Measurements from ENCODE around the gene CPXM2. TPM values are rescaled to one million over a fixed set of nuclear protein-coding genes. Genes with fewer than 3 reads are reported as not detected.

The CPXM2 gene
- total and polyA plus RNA-seq, 2 donors (not counting 1 experiment from before 2014, with no cell fraction given): not detected

DNA sequence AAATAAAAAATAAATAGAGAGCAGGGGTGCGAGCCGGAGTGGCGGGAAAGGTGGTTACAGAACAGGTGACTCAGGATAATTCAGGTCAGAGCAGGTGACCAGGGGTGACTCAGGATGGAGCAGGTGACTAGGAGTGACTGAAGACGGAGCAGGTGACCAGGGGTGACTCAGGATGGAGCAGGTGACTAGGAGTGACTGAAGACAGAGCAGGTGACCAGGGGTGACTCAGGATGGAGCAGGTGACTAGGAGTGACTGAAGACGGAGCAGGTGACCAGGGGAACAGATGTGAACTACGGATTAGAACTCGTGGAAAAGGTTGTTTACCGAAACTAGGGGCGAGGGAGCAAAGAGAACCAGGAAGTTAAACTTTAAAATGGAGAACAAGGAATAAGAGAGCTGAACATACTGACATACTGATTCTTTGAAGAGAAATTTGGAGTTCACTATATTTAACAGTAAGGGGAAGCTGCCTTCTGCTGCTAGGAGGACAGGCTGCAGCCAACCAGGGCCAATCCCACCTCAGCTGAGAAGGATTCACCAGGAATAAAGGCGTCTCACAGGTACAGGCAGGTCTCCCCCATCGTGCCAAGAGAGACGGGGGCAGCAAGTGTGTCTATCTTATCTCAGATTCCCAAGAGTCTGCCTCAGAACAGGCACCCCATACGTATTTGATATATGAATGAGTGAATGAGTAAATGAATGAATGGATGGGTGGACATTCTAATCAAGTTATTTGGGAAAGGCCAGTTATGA, 101.3 kb downstream of the CPXM2 start:
- no peaks in the 10 kb centered on the region for H3K27me3 ChIP-seq (replicated peaks in 1 of 4; ENCODE audit: control extremely low read depth in 1 of 4, control insufficient read depth in 3 of 4, insufficient read depth in 4 of 4, low read length in 3 of 4)
- Mint-ChIP-seq H3K9me3 (ENCODE audit: insufficient read depth) (no peaks in the 10 kb centered on the region), H3K27ac (no peak overlapping the region), H3K4me3 (no peak overlapping the region), H3K27me3 (peaks cover 27% of the 10 kb centered on the region), H3K4me1 (no peaks in the 10 kb centered on the region)
- no peak overlapping the region for H3K4me2 ChIP-seq (replicated peaks; ENCODE audit: low read depth, low read length, poor library complexity, severe bottlenecking)
- intact Hi-C loops (cut with micrococcal nuclease): no loop called here
- DNase-seq (no peak), ATAC-seq (ENCODE audit: low read depth) (no peak)
- H4K20me1 ChIP-seq (ENCODE audit: control insufficient read depth, insufficient read depth, low read length, poor library complexity, severe bottlenecking): no peaks in the 10 kb centered on the region
- H3K9me3 ChIP-seq (ENCODE audit: control extremely low read depth in 1 of 3, control insufficient read depth in 2 of 3, insufficient read depth in 1 of 3, low read length in 2 of 3): peaks cover 0 to 24% (median 0%) of the 10 kb centered on the region in 3 donors
- no peaks in the 10 kb centered on the region for H3K36me3 ChIP-seq (replicated peaks in 1 of 2; ENCODE audit: control extremely low read depth in 1 of 2, control insufficient read depth in 1 of 2, extremely low read depth in 1 of 2, insufficient read depth in 2 of 2, low read length in 1 of 2)
- 86% methylated on average over 12 of the region's 13 CpGs for WGBS (ENCODE audit: insufficient coverage)
- H3K79me2 ChIP-seq (ENCODE audit: control insufficient read depth, insufficient read depth, low read length): no peaks in the 10 kb centered on the region
- H3K4me3 ChIP-seq (ENCODE audit: control extremely low read depth in 1 of 5, extremely low read depth in 1 of 5, insufficient read depth in 1 of 5, low read depth in 2 of 5, low read length in 4 of 5): no peak overlapping the region
- H3K27ac ChIP-seq (ENCODE audit: low read length in 2 of 2): no peak overlapping the region
- no peak overlapping the region for H2AFZ ChIP-seq (ENCODE audit: insufficient read depth, low read depth, low read length, poor library complexity, severe bottlenecking)
- TF ChIP-seq EZH2 (IDR thresholded peaks at IDR 0.05; ENCODE audit: borderline replicate concordance, insufficient read depth, low read depth, low read length, poor library complexity, severe bottlenecking): no peak
- TF ChIP-seq CTCF (IDR thresholded peaks at IDR 0.05): no peak
- H3K4me1 ChIP-seq (ENCODE audit: control insufficient read depth in 2 of 2, insufficient read depth in 2 of 2, low read length in 2 of 2): no peaks in the 10 kb centered on the region
- ChIA-PET CTCF (no interaction called here), POLR2A (no interaction called here)
- no peak overlapping the region for H3K9ac ChIP-seq (ENCODE audit: low read length)

- CTCF ChIA-PET: no interaction called here
- TF ChIP-seq CTCF (IDR thresholded peaks at IDR 0.05): no peak
- no peak for TF ChIP-seq EZH2 (IDR thresholded peaks at IDR 0.05; ENCODE audit: borderline replicate concordance, insufficient read depth, low read depth, low read length, poor library complexity, severe bottlenecking)
- Mint-ChIP-seq H3K27me3 (peaks cover 37% of the 10 kb centered on the region), H3K27ac (no peak overlapping the region), H3K4me3 (no peak overlapping the region), H3K9me3 (ENCODE audit: insufficient read depth) (no peaks in the 10 kb centered on the region), H3K4me1 (no peaks in the 10 kb centered on the region)
- DNase-seq (no peak), ATAC-seq (ENCODE audit: low read depth) (no peak)
- Histone ChIP-seq H3K27ac (ENCODE audit: low read length in 2 of 2) (no peak overlapping the region), H3K9me3 (ENCODE audit: control extremely low read depth in 1 of 3, control insufficient read depth in 2 of 3, insufficient read depth in 1 of 3, low read length in 2 of 3) (peaks cover 0 to 24% (median 0%) of the 10 kb centered on the region in 3 donors), H3K36me3 (replicated peaks in 1 of 2; ENCODE audit: control extremely low read depth in 1 of 2, control insufficient read depth in 1 of 2, extremely low read depth in 1 of 2, insufficient read depth in 2 of 2, low read length in 1 of 2) (no peaks in the 10 kb centered on the region), H2AFZ (ENCODE audit: insufficient read depth, low read depth, low read length, poor library complexity, severe bottlenecking) (no peak overlapping the region), H3K27me3 (replicated peaks in 1 of 4; ENCODE audit: control extremely low read depth in 1 of 4, control insufficient read depth in 3 of 4, insufficient read depth in 4 of 4, low read length in 3 of 4) (no peaks in the 10 kb centered on the region), H3K4me3 (ENCODE audit: control extremely low read depth in 1 of 5, extremely low read depth in 1 of 5, insufficient read depth in 1 of 5, low read depth in 2 of 5, low read length in 4 of 5) (no peak overlapping the region), H3K4me2 (replicated peaks; ENCODE audit: low read depth, low read length, poor library complexity, severe bottlenecking) (no peak overlapping the region), H4K20me1 (ENCODE audit: control insufficient read depth, insufficient read depth, low read length, poor library complexity, severe bottlenecking) (no peaks in the 10 kb centered on the region), H3K4me1 (ENCODE audit: control insufficient read depth in 2 of 2, insufficient read depth in 2 of 2, low read length in 2 of 2) (no peaks in the 10 kb centered on the region), H3K79me2 (ENCODE audit: control insufficient read depth, insufficient read depth, low read length) (no peaks in the 10 kb centered on the region), H3K9ac (ENCODE audit: low read length) (no peak overlapping the region)
- whole genome bisulfite sequencing (ENCODE audit: insufficient coverage): 81% methylated on average over 5 of the region's 5 CpGs
- POLR2A ChIA-PET: no interaction called here
- intact Hi-C loops (cut with micrococcal nuclease): no loop called here
These were observed 102.6 kb downstream of the CPXM2 start for GRCh38 chr10:123788981-123789380.
